Stimulated activated naive CD4-positive, alpha-beta T cell (primary cell): ENCODE data around the gene FBXO4.

Source experiments
- DNase-seq, 6 experiments: peaks; one replicate each; lab custom pipeline; 2025; lab: John Stamatoyannopoulos, UW

The FBXO4 gene, protein sequence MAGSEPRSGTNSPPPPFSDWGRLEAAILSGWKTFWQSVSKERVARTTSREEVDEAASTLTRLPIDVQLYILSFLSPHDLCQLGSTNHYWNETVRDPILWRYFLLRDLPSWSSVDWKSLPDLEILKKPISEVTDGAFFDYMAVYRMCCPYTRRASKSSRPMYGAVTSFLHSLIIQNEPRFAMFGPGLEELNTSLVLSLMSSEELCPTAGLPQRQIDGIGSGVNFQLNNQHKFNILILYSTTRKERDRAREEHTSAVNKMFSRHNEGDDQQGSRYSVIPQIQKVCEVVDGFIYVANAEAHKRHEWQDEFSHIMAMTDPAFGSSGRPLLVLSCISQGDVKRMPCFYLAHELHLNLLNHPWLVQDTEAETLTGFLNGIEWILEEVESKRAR

GRCh38 chr5:41924872-41925554 is at the start of gene FBXO4:
TSS of gene FBXO4 (plus strand) at chr5:41925281. CDS start at chr5:41925310, 29 bp downstream.
- peak; percentile 76 to 89 (median 83) for DNase-seq

GRCh38 chr5:41876678-41877077 is 48.4 kb upstream of the FBXO4 start:
- no peak for DNase-seq

GRCh38 chr5:41877408-41877807 is 47.7 kb upstream of the FBXO4 start:
- DNase-seq: no peak

DNA sequence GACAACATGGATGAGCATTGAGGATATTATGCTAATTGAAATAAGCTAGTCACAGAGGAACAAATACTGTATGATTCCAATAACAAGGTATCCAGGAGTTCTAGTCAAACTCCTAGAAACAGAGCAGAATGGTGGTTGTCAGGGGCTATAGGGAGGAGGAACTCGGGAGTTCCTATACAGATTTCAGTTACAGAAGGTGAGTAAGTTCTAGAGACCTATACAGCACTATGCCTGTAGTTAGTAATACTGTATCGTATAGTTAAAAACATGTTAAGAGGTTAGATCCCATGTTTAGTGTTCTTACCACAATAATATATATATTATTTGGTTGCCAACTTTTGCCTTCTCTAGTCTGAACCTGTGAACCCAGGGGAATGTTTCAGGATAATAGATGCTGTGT is 46.9 kb upstream of the FBXO4 start:
- DNase-seq: no peak

DNA sequence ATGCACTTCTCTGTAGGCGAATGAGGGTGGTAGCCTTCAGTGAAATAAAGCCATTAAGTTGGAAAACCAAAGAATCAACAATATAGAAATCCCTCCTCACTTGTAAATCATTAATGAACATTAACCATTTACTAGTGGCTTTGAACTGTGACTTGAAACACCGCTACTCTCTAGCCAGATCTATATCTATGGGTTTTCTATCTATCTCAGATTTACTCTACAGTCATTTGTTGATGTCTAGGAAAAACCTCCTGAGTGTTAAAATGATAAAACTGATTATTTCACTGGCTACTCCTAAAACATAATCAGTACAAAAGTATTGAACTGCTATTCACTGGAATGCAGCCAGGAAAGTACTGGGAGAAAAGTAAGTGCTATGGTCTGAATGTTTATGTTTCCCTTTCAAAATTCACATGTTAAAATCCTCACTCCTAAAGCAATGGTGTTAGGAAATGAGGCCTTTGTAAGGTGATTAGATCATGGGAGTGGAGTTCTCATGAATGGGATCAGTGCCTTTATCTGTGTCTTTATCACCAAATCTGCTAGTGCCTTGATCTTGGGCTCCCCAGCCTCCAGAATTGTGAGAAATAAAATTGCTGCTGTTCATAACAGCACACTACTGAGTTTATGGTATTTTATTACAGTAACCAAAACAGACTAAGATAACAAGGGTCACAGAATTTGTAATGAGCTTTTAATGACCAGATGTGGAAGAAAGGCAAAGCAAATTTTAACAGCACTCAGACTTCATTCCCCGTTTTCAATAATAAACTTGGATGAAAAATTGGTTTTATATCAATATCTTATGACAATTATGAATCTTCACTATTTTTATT is 46.2 kb upstream of the FBXO4 start:
- DNase-seq: no peak

DNA sequence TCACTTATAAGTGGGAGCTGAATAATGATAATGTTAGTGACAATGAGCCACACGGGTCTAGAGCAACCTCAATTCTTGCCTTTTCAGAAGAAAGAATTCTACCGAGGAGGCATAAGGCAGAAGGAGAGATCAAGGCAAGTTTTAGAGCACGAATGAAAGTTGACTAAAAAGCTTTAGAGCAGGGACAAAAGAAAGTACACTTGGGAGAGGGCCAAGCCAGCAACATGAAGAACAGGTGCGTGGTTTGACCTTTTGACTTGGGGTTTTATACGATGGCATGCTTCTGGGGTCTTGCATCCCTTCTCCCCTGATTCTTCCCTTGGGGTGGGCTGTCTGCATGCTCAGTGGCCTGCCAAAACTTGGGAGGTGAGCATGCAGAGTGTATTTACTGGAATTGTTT is 42.3 kb upstream of the FBXO4 start:
- no peak for DNase-seq

DNA sequence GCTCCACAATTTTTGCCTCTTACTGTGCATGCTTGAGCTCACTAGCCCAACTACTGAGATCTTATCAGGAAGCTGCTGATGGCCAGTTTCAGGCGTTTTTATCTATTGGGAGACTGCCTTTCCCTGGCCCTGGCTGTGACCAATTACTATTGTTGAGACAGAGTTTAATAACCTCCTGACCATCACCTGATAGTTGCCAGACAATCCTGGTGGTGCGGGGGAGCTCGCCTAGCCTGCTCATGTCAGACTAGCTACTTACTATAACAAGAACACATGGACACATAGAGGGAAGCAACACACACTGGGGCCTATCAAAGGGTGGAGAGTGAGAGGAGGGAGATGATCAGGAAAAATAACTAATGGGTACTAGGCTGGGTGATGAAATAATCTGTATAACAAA is 41.8 kb upstream of the FBXO4 start:
- DNase-seq: no peak

DNA sequence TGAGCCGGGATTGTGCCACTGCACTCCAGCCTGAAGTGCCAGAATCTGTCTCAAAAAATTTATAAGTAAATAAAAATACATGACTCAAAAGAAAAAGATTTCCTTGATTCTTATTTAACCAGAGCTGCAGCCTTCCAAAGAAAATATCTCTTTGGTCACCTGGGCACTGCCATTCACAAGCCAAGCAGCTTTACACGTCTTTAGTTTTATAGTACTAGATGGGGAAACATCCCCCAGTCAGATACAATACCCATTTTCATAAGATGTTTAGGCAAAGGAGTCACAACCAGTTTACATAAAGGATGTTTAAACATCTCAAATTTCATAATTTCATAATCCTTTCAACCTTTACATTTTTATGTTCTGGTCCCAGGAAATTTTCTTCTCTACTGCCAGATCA is 41.1 kb upstream of the FBXO4 start:
- DNase-seq: no peak

- no peak for DNase-seq
These were observed 39.8 kb upstream of the FBXO4 start for GRCh38 chr5:41885286-41885685.

DNA sequence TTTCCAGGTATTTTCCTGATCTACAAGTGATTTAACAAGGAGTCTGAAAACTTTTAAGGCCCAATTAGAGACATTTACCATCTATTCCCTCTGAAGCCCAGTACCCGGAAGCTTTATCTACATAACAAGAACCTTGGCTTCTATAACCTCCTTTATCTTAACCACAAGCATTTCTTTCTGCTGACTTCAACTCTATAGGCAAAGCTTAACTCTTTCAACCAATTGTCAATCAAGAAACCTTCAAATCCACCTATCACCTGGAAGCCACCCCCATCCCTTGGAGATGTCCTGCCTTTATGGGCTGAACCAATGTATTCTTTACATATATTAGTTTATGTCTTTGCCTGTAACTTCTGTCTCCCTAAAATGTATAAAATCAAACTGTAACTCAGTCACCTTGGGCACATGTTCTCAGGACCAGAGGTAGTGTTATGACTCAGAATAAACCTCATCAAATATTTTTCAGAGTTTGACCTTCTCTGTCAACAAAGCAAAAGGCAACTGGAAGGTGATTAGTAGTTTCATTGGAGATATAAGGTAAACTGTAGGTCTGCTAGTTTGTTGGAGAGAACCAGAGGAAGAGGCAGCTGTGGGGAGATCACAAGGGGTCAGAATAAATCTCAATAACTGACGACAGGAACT is 33.9 kb upstream of the FBXO4 start:
- DNase-seq: no peak

GRCh38 chr5:41892031-41892430 is 33.0 kb upstream of the FBXO4 start:
- DNase-seq: no peak

- no peak for DNase-seq
These were observed 31.8 kb upstream of the FBXO4 start for GRCh38 chr5:41893074-41893851.

- no peak for DNase-seq
These were observed 28.9 kb upstream of the FBXO4 start for GRCh38 chr5:41896230-41896629.

DNA sequence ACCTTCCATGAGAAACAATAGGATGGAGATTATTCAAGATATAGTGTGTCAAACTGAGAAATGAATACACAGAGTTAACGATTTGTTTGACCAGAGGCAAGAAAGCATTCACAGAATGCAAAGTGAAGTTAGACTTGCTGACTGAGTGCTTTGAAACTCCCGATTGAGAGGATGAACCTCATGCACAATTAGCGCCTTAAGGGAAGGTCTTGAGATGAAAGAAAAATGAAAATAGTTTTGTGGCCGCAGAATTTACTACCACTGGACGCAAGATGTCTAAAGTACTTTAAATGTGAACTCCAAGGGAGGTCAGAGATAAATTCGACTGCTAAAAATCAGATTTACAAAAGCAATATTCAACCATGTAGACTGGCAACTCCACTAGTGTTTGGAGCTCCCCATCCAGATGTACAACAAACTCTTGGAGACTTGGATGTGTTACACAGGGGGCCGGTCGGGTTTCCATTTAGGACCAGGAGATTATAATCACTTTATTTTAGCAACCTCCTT is 21.6 kb upstream of the FBXO4 start:
- no peak for DNase-seq

DNA sequence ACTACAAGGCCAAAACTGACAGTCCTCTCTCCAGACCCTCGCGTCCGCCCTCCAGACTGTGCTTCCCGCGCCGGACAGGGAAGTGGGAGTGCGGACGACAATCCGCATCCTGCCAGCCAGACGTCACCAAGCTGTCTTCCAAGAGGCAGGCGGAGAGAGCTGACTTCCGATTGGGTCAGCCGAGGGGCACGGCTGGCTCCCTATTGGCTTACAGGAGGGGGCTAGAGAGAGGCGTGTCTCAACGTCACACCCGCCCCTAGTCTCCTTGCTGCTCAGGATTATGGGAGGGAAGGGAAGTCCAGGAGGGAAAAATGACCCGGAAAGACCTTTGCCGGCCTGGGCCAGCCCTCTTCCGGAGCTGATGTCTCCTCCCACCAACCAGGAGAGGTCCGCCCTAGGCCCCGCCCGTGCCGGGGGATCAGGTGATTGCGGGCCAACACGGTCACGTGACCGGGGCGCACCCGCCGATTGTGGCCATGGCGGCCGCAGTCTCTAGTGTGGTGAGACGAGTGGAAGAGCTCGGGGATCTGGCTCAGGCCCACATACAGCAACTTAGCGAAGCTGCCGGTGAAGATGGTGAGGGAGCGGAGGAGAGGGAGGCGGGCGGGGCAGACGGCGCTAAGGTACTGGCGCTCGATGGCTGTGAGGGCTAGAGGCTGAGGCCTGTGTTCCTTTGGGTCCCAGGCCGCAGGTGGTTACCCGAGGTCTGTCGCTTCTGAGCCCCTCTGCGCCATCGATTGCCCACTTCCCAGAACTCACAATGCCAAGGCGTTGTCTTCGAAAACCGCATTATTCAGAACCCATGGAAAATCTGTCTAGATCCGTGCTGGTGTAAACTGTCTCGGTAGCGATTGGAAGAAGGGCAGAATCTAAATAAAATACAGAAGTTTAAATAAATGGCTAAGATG is 20.9 kb upstream of the FBXO4 start, which contains the start of gene RIMOC1:
RIMOC1 (plus strand) TSS at position 453 of the 908 bp plus-strand sequence; CDS start at position 477, 24 bp downstream.
- DNase-seq: peak; percentile 92 to 96 (median 95)

- DNase-seq: no peak
These were observed 18.9 kb upstream of the FBXO4 start for GRCh38 chr5:41906151-41906550.

GRCh38 chr5:41908374-41909079 is 16.6 kb upstream of the FBXO4 start:
- DNase-seq: no peak

DNA sequence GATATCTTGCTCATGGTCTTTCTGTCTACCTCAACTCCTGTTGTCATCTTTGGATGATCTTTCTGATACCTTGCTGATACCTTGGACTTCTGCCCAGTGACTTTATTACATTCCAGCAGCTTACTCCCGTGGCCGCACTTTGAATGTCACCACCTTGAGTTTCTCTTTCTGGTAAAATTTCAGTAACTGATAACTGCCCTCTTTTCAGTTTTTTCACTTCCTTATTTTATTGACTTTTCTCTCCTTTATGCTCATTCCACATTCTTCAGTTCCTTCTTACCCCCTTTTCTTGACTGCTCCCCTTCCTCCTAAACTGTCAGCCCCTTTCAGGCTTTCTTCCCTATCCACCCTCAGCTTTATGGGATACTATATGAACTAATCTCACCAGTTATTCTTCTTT is 7.0 kb upstream of the FBXO4 start:
- no peak for DNase-seq

DNA sequence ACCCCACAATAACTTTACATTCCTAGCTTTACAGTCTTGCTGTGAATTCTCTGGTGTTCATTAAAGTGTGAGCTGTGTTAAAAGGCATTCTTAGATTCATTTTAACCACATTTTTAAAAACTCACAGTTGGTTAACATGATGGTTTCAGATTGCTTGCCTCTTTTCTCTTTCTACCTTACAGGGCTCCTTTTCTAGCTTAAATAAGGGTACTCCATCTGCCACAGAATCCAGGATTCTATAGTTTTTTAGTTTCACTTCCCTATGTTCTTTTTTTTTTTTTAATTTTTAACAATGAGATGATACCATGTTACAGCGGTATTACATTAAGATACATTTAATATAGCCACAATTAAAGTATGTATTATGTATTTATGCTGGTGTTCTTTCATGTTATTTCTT is 3.9 kb upstream of the FBXO4 start:
- DNase-seq: no peak
